Right lung (tissue), 5 donors: Measurements from ENCODE around the gene CCT6B. TPM values are rescaled to one million over a fixed set of nuclear protein-coding genes. Genes with fewer than 3 reads are reported as not detected.

ENCODE experiments used
- DNase-seq, 2 donors: peaks; one replicate each; pipeline ENCODE4 v3.0.0-alpha.2; 2013
- polyA plus RNA-seq, 5 donors: library from polyadenylated mRNA; unstranded; fragments of 120-200 nt; gene quantifications; one replicate each; pipeline versions ENCODE4 v1.2.1 to v1.2.3, GENCODE V29; 2013; ENCODE audit warnings: inconsistent platforms in 1 of 5, low replicate concordance in 1 of 5; ENCODE audit not compliant: insufficient read length in 5 of 5, insufficient read depth in 1 of 5

The CCT6B gene
- polyA plus RNA-seq, 5 donors: 3.4 to 5.4 (median 4.2) TPM

DNA sequence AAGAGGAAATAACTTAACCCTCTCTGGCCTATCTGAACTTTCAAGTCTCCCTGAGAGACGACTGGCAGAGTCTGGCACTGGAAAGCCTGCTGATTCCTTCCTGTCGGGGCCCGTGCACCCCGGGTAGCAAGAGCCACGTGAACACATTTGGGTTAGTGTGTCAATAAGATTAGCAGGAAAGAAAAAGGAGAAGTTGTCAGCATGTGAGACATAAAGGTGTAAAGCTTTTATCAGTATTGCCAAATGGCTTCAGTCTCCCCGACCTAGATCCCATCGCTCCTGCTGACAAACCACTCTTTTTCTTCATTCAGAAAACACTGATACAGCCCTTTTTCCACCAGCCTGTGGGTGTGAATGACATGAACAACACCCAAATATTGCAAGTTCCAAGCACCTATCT lies 74.4 kb downstream of the CCT6B start:
- DNase-seq: no peak

- DNase-seq: no peak
Measured at GRCh38 chr17:34885076-34885475, 76.2 kb downstream of the CCT6B start.

DNA sequence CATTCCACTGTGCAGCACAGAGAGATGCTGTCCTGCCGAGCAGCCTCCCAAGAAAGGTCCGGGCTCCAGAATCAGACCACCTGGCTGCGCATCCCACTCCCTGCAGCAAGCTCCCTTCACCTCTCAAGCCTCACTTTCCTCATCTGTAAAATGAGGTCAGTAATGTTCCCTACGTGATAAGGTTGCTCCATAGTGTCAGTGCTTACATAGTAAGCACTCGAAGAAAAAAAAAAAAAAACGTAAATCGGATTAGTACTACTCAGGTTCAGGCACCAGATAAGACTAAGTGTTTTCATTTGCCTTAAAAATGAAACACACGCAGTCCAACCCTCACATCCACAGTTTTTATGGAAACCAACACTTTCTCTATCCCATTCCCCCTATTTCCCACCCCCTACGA lies 76.7 kb downstream of the CCT6B start:
- DNase-seq: no peak

DNA sequence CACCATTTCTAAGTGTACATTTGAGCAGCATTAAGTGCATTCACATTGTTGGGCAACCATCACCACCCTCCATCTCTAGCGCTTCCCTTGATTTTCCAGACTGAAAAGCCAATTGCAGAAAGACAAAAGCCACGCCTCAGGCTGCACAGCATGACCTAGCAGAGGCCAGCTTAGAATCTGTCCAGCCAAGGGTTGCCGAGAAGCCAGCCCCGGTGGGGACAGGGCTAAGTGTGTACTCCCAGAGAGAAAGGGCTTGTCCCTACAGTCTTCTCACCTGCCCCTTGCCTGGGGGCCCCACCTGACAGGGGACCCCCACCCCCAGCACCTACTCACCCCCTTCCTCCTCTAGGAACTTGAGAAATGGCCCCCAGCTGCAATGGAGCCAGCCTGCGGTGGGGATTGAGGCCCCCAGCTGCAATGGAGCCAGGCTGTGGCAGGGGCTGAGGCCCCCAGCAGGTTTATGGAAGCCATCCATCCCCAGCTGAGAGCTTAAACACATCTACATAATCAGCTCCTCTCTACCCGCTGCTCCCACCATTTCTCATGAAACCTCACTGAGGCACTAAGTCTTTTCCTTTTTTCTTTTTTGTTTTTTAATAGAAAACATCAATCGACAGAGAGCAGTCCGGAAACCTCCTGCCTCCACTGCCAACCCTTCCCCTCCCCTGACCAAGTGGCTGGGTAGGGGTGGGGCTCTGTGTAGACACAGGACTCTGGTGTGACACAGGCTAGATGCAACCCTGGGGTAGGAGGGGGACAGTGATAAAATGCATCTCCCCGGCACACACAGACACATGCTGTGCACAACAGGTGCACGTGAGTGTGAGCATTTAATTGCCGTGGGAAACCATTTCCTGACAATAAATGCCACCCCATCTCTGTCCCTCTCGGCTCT lies 77.9 kb downstream of the CCT6B start:
- no peak for DNase-seq

DNA sequence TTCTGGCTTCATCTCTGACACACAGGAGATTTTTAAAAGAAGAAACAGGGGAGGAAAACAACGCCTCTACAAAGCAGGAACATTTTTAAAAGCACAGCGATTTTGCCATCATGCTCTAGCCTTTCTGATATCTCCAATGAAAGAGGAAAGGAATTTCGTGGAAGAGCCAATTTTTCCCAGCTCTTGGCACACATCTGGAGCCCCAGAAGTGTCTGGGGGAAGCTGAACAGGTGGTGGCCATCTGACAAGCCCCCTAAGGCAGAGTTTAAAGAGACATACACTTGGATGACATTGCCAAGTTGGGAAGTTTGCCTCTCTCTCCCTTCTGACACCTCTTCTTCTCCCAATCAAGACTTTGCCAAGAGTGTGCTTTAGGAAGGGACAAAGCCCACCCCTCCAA lies 82.1 kb downstream of the CCT6B start:
- peak; percentile 20 to 21 for DNase-seq

Other genes with a start within 250 kb of the CCT6B start
- gene ZNF830, start 80 bp upstream of the CCT6B start, polyA plus RNA-seq: 10 to 100 TPM; 20.8 to 25.3 (median 22.9) TPM
- 10 to 100 TPM; 25.4 to 36.8 (median 29.0) TPM for gene LIG3, start 19.1 kb upstream of the CCT6B start, polyA plus RNA-seq
- gene RFFL, start 102.2 kb upstream of the CCT6B start, polyA plus RNA-seq: 10 to 100 TPM; 19.4 to 22.4 (median 21.0) TPM
- gene RAD51D, start 158.4 kb upstream of the CCT6B start, polyA plus RNA-seq: 10 to 100 TPM; 13.6 to 17.0 (median 16.6) TPM
- under 1 TPM in 3 of 5 donors, not detected in 2; 0.14 to 0.41 (median 0.22) TPM for gene FNDC8, start 160.2 kb upstream of the CCT6B start, polyA plus RNA-seq
- gene NLE1, start 180.8 kb upstream of the CCT6B start, polyA plus RNA-seq: 10 to 100 TPM; 15.7 to 24.5 (median 19.4) TPM
- gene UNC45B, start 186.4 kb upstream of the CCT6B start, polyA plus RNA-seq: 1 to 10 TPM in 1 of 5 donors, under 1 TPM in 4; 0.31 to 5.8 (median 0.36) TPM
- gene SLC35G3, start 232.9 kb upstream of the CCT6B start, polyA plus RNA-seq: under 1 TPM in 1 of 5 donors, not detected in 4; 0.05 TPM